ENCODE measurements around the gene DHFR2.

- TF ChIP-seq CTCF (tag by site-specific recombination; IDR thresholded peaks at IDR 0.05) (no peak), YY1 (tag by site-specific recombination; IDR thresholded peaks at IDR 0.05) (no peak), ZNF18 (tag by site-specific recombination; IDR thresholded peaks at IDR 0.05) (no peak), ZNF114 (tag by site-specific recombination; IDR thresholded peaks at IDR 0.05) (no peak), ZNF548 (tag by site-specific recombination; IDR thresholded peaks at IDR 0.05) (no peak), ZNF184 (tag by site-specific recombination; IDR thresholded peaks at IDR 0.05) (no peak)
Measured at GRCh38 chr3:94110854-94111253, 48.1 kb upstream of the DHFR2 start.

All from HEK293 (cell line).